IMR-90 (cell line): ENCODE results near the gene CBFA2T3. TPM values are rescaled to one million over a fixed set of nuclear protein-coding genes. Genes with fewer than 3 reads are reported as not detected.

Experiments used
- ATAC-seq: fragments of 200-7000 bp; cut with Tn5 transposase; 2 replicates; pipeline ENCODE4 v1.9.1; 2020; ENCODE audit warnings: low read depth, mild to moderate bottlenecking, moderate library complexity
- BruUV-seq: library from RNA; stranded (reverse); fragments of 400-500 nt; replicated peaks from 2 replicates; lab custom pipeline; 2021; lab: Mats Ljungman, UMichigan
- CTCF ChIA-PET: fragments of 300-600 bp; formaldehyde crosslinking; extraction: SDS; loops from one replicate; lab custom pipeline; 2021; ENCODE audit warnings: antibody characterized with exemption; lab: Yijun Ruan, JAX
- POLR2A ChIA-PET: fragments of 300-600 bp; sonication (Branson Sonifier 250); formaldehyde crosslinking; loops from one replicate; lab custom pipeline; 2022; ENCODE audit warnings: antibody characterized with exemption; ENCODE audit not compliant: unreplicated experiment; lab: Charles Lee
- DNase-seq: peaks from one replicate; pipeline ENCODE4 v3.0.0; 2013
- H2AFZ ChIP-seq: replicated peaks from 2 replicates; pipeline ENCODE3; 2013; ENCODE audit warnings: low read length, mild to moderate bottlenecking; ENCODE audit not compliant: poor library complexity
- H2AK5ac ChIP-seq: 2 replicates; pipeline ENCODE4 v1.6.1; 2013; ENCODE audit warnings: low read depth, low read length, inconsistent platforms
- H2AK9ac ChIP-seq: replicated peaks from 2 replicates; pipeline ENCODE3; 2013; ENCODE audit warnings: mild to moderate bottlenecking, low read depth, low read length, moderate library complexity; ENCODE audit not compliant: poor library complexity
- H2BK120ac ChIP-seq: 2 replicates; pipeline ENCODE4 v1.6.1; 2013; ENCODE audit warnings: low read depth, low read length, inconsistent platforms
- H2BK15ac ChIP-seq: 3 replicates; pipeline ENCODE4 v1.6.1; 2013; ENCODE audit warnings: low read depth, low read length, inconsistent platforms
- H2BK20ac ChIP-seq: 2 replicates; pipeline ENCODE4 v1.6.1; 2013; ENCODE audit warnings: low read depth, mild to moderate bottlenecking, inconsistent platforms, low read length, moderate library complexity
- H2BK5ac ChIP-seq: 2 replicates; pipeline ENCODE4 v1.6.1; 2013; ENCODE audit warnings: mild to moderate bottlenecking, low read depth, low read length, inconsistent platforms; ENCODE audit not compliant: poor library complexity, severe bottlenecking
- H3K14ac ChIP-seq: replicated peaks from 2 replicates; pipeline ENCODE4 v1.6.1; 2013; ENCODE audit warnings: low read depth, low read length, inconsistent platforms
- H3K18ac ChIP-seq: 2 replicates; pipeline ENCODE4 v1.6.1; 2013; ENCODE audit warnings: low read depth, low read length, control low read depth
- H3K23ac ChIP-seq: 2 replicates; pipeline ENCODE4 v1.6.1; 2013; ENCODE audit warnings: low read depth, low read length, inconsistent platforms
- H3K27ac ChIP-seq: 2 replicates; pipeline ENCODE4 v1.5.1; 2013; ENCODE audit warnings: mild to moderate bottlenecking, control low read depth, low read length; ENCODE audit not compliant: insufficient read depth
- H3K27me3 ChIP-seq: 2 replicates; pipeline ENCODE4 v1.6.1; 2013; ENCODE audit warnings: low read length; ENCODE audit not compliant: control insufficient read depth, insufficient read depth
- H3K36me3 ChIP-seq: 2 replicates; pipeline ENCODE4 v1.6.1; 2013; ENCODE audit warnings: low read length, mixed read lengths; ENCODE audit not compliant: control insufficient read depth, insufficient read depth
- H3K4ac ChIP-seq: 2 replicates; pipeline ENCODE4 v1.6.1; 2013; ENCODE audit warnings: low read depth, low read length, inconsistent platforms
- H3K4me1 ChIP-seq: 2 replicates; pipeline ENCODE4 v1.6.1; 2013; ENCODE audit warnings: low read length, mixed read lengths; ENCODE audit not compliant: control insufficient read depth, insufficient read depth
- H3K4me2 ChIP-seq: 2 replicates; pipeline ENCODE4 v1.6.1; 2013; ENCODE audit warnings: low read depth, mild to moderate bottlenecking, control low read depth, low read length, moderate library complexity
- H3K4me3 ChIP-seq: 2 replicates; pipeline ENCODE4 v1.5.1; 2013; ENCODE audit warnings: low read depth, mild to moderate bottlenecking, control low read depth, low read length, moderate library complexity; ENCODE audit not compliant: insufficient read depth
- H3K56ac ChIP-seq: 2 replicates; pipeline ENCODE4 v1.6.1; 2013; ENCODE audit warnings: low read length, inconsistent platforms; ENCODE audit not compliant: insufficient read depth; ENCODE audit errors: extremely low read depth
- H3K79me1 ChIP-seq, 2 experiments: 2 replicates each; pipeline ENCODE4 v1.6.1; 2013; ENCODE audit warnings: low read length in 2 of 2, inconsistent platforms in 1 of 2, low read depth in 1 of 2
- H3K9ac ChIP-seq: 2 replicates; pipeline ENCODE4 v1.6.1; 2013; ENCODE audit warnings: low read depth, low read length, control low read depth
- H3K9me1 ChIP-seq: 2 replicates; pipeline ENCODE4 v1.6.1; 2013; ENCODE audit warnings: low read length, inconsistent platforms; ENCODE audit not compliant: insufficient read depth
- H3K9me3 ChIP-seq: 2 replicates; pipeline ENCODE4 v1.6.1; 2013; ENCODE audit warnings: low read length; ENCODE audit not compliant: control insufficient read depth, insufficient read depth
- H4K20me1 ChIP-seq: 2 replicates; pipeline ENCODE4 v1.6.1; 2013; ENCODE audit warnings: low read length, inconsistent platforms; ENCODE audit not compliant: insufficient read depth
- H4K5ac ChIP-seq: 2 replicates; pipeline ENCODE4 v1.6.1; 2013; ENCODE audit warnings: mild to moderate bottlenecking, low read depth, low read length, control low read depth
- H4K8ac ChIP-seq, 2 experiments: 2 replicates each; pipeline ENCODE4 v1.6.1; 2013; ENCODE audit warnings: low read depth in 2 of 2, low read length in 2 of 2, control low read depth in 1 of 2, inconsistent platforms in 1 of 2
- H4K91ac ChIP-seq: 2 replicates; pipeline ENCODE4 v1.6.1; 2013; ENCODE audit warnings: low read depth, low read length, inconsistent platforms; ENCODE audit not compliant: insufficient read depth
- CHD1 ChIP-seq: IDR thresholded peaks from 2 replicates; pipeline ENCODE4 v1.6.1; 2012; ENCODE audit warnings: low read depth, low read length, improper control_type of control experiment
- FOS ChIP-seq: fragments of 150-350 bp; IDR thresholded peaks from 2 replicates; pipeline ENCODE4 v1.6.1; 2016; ENCODE audit warnings: low read depth, low read length
- NFE2L2 ChIP-seq: fragments of 150-350 bp; IDR thresholded peaks from 2 replicates; pipeline ENCODE4 v1.6.1; 2016; ENCODE audit warnings: low read depth, mild to moderate bottlenecking, low read length
- POLR2A ChIP-seq: IDR thresholded peaks from 2 replicates; pipeline ENCODE4 v1.6.1; 2012; ENCODE audit warnings: mild to moderate bottlenecking, low read depth, low read length
- RAD21 ChIP-seq: IDR thresholded peaks from 2 replicates; pipeline ENCODE4 v1.6.1; 2012; ENCODE audit warnings: low read length, improper control_type of control experiment
- RFX5 ChIP-seq: IDR thresholded peaks from 2 replicates; pipeline ENCODE4 v1.8.0; 2012; ENCODE audit warnings: low read depth, mild to moderate bottlenecking, low read length, moderate library complexity
- SMC3 ChIP-seq: fragments of 150-350 bp; IDR thresholded peaks from 2 replicates; pipeline ENCODE4 v1.6.1; 2016; ENCODE audit warnings: low read depth, mild to moderate bottlenecking, antibody characterized with exemption, low read length, moderate library complexity
- WGBS, 2 experiments: methylation state at CpG; one replicate each; pipeline versions ENCODE4 v1.1.5 to v1.1.7; 2013; ENCODE audit warnings: missing lambda C conversion rate in 2 of 2; ENCODE audit not compliant: insufficient read length in 1 of 2; ENCODE audit errors: extremely low coverage in 2 of 2; 5-methylcytosine and 5-hydroxymethylcytosine counted together
- dilution Hi-C: fragments of 300-500 bp; cut with HindIII; formaldehyde crosslinking; loops from one replicate; pipeline ENCODE4 v1.14.3; 2018; ENCODE audit warnings: low sequenced_read_pairs; ENCODE audit not compliant: unreplicated experiment
- in situ Hi-C: fragments of 300-500 bp; cut with MboI; formaldehyde crosslinking; loops from 3 replicates; pipeline ENCODE4 v1.14.3; 2019; ENCODE audit warnings: low sequenced_read_pairs, inconsistent platforms, mixed read lengths
- intact Hi-C: fragments of 100-400 bp; cut with micrococcal nuclease; formaldehyde crosslinking; loops from 2 replicates; pipeline ENCODE4 v1.10.0; 2022
- polyA plus RNA-seq, 3 experiments: library from polyadenylated mRNA; depleted of rRNA; stranded (reverse); fragments of >200 nt; gene quantifications; 2 replicates each; pipeline ENCODE4 v1.2.3, GENCODE V29; 2012; ENCODE audit warnings: low replicate concordance in 1 of 3
- total RNA-seq: library from RNA; depleted of rRNA; stranded (reverse); fragments of >200 nt; gene quantifications from 2 replicates; pipeline ENCODE4 v1.2.3, GENCODE V29; 2012
- TF ChIP-seq, protein P1 (sequence below): conservative IDR thresholded peaks from 2 replicates; pipeline ENCODE4 v1.5.1; 2012; ENCODE audit warnings: mild to moderate bottlenecking, low read depth, low read length, improper control_type of control experiment

CBFA2T3 gene
- total and polyA plus RNA-seq, 2 of the 4 experiments (the other 2 are of a cell fraction): not detected

DNA sequence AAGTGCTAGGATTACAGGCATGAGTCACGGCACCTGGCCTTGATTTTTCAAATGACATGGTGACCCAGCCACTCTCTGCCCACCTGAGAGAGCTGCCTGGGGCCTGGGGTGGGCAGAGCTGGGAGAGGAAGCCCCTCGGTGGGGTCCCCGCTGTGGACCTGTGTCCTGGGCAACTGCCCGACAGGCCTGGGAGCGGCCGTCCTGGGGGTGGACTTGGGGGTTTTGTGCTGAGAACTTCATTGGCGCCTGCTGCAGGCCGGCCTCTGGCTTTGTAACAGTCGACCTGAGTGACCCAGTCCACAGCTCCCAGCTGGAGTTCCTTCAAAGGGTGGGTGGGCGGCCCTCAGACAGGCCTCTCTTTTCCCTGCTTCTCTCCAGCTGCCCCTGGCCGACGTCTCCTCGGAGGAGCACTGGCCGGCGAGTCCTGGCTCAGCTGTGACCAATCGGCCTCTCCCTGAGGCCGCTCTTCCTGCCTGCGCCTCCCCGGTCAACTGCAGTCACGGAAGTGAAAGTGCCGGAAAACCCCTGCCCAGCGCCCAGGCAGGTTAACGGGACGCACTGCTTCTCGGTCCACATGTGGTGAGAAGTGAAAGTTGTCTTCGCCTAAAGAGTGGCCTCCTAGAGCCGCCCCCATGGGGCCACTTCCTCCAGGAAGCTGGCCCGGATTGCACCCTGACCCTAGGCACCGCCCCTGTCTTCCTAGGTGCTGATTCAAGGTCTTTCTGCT lies 5.5 kb downstream of the CBFA2T3 start:
- no peak overlapping the region for H2AFZ ChIP-seq
- no peak overlapping the region for H3K27ac ChIP-seq
- no peaks in the 10 kb centered on the region for H3K9me1 ChIP-seq
- no peaks in the 10 kb centered on the region for H3K4me1 ChIP-seq
- ATAC-seq: no peak
- no peak overlapping the region for H3K4ac ChIP-seq
- H3K14ac ChIP-seq: no peak overlapping the region
- WGBS, 2 experiments: 76% methylated on average over 8 of the region's 29 CpGs; no CpG with 5 or more reads in 1 of the 2 experiments
- no peaks in the 10 kb centered on the region for H4K20me1 ChIP-seq
- BruUV-seq: no TSS peak
- H3K4me2 ChIP-seq: no peak overlapping the region
- DNase-seq: no peak
- dilution Hi-C loops: no loop called here
- no peak overlapping the region for H2AK5ac ChIP-seq
- H3K79me1 ChIP-seq: no peaks in the 10 kb centered on the region
- H2BK15ac ChIP-seq: no peak overlapping the region
- H3K4me3 ChIP-seq: no peak overlapping the region
- in situ Hi-C loops: no loop called here
- H3K9ac ChIP-seq: no peak overlapping the region
- H4K91ac ChIP-seq: no peak overlapping the region
- TF ChIP-seq SMC3 (no peak), CHD1 (no peak), POLR2A (no peak), NFE2L2 (no peak), FOS (no peak), RAD21 (no peak), RFX5 (no peak)
- TF ChIP-seq, protein P1, sequence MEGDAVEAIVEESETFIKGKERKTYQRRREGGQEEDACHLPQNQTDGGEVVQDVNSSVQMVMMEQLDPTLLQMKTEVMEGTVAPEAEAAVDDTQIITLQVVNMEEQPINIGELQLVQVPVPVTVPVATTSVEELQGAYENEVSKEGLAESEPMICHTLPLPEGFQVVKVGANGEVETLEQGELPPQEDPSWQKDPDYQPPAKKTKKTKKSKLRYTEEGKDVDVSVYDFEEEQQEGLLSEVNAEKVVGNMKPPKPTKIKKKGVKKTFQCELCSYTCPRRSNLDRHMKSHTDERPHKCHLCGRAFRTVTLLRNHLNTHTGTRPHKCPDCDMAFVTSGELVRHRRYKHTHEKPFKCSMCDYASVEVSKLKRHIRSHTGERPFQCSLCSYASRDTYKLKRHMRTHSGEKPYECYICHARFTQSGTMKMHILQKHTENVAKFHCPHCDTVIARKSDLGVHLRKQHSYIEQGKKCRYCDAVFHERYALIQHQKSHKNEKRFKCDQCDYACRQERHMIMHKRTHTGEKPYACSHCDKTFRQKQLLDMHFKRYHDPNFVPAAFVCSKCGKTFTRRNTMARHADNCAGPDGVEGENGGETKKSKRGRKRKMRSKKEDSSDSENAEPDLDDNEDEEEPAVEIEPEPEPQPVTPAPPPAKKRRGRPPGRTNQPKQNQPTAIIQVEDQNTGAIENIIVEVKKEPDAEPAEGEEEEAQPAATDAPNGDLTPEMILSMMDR: no peak
- H2BK5ac ChIP-seq: no peak overlapping the region
- ChIA-PET CTCF (interaction anchor here (0.6 kb wide), 1 partner anchor 22 kb away, joined by 5 read pairs; no protein-coding TSS in a partner anchor), POLR2A (no interaction called here)
- no peak overlapping the region for H2BK120ac ChIP-seq
- peaks cover 73% of the 10 kb centered on the region for H3K27me3 ChIP-seq
- no peak overlapping the region for H3K18ac ChIP-seq
- H2AK9ac ChIP-seq: no peak overlapping the region
- no peak overlapping the region for H2BK20ac ChIP-seq
- H3K23ac ChIP-seq: no peak overlapping the region
- H3K9me3 ChIP-seq: no peaks in the 10 kb centered on the region
- intact Hi-C loops: no loop called here
- H4K5ac ChIP-seq: no peak overlapping the region
- H3K56ac ChIP-seq: no peak overlapping the region
- no peaks in the 10 kb centered on the region for H3K36me3 ChIP-seq
- no peak overlapping the region for H4K8ac ChIP-seq
